GM12874 (cell line): ENCODE data around the gene ZNF184.

Source experiments
- TF ChIP-seq, protein P1 (sequence below): IDR thresholded peaks from 2 replicates; pipeline ENCODE4 v1.5.1; 2011; ENCODE audit warnings: low read depth, mild to moderate bottlenecking, control low read depth, low read length, moderate library complexity; ENCODE audit not compliant: insufficient read depth

The ZNF184 gene

GRCh38 chr6:27495386-27496135, 22.7 kb upstream of the ZNF184 start:
- TF ChIP-seq, protein P1, sequence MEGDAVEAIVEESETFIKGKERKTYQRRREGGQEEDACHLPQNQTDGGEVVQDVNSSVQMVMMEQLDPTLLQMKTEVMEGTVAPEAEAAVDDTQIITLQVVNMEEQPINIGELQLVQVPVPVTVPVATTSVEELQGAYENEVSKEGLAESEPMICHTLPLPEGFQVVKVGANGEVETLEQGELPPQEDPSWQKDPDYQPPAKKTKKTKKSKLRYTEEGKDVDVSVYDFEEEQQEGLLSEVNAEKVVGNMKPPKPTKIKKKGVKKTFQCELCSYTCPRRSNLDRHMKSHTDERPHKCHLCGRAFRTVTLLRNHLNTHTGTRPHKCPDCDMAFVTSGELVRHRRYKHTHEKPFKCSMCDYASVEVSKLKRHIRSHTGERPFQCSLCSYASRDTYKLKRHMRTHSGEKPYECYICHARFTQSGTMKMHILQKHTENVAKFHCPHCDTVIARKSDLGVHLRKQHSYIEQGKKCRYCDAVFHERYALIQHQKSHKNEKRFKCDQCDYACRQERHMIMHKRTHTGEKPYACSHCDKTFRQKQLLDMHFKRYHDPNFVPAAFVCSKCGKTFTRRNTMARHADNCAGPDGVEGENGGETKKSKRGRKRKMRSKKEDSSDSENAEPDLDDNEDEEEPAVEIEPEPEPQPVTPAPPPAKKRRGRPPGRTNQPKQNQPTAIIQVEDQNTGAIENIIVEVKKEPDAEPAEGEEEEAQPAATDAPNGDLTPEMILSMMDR = no peak

DNA sequence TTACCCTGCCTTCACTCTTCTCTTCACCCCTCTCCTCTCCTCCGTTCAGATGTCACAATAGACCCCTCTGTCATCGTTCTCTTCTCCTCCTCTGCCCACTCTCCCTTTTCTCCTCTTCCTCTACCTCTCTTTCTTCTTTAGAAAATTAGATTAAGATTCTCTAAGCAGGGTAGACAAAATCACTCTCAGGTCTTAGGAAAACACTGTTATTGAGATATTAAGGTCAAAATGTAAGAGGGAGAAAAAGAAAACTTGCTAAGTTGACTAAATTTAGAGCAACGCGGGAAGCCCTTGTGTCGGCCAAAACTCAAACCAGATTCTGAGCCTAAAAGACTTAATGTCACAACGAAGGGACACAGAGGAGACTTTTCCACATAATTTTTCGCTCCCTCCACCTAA, 22.1 kb upstream of the ZNF184 start:
- TF ChIP-seq, protein P1 = no peak

DNA sequence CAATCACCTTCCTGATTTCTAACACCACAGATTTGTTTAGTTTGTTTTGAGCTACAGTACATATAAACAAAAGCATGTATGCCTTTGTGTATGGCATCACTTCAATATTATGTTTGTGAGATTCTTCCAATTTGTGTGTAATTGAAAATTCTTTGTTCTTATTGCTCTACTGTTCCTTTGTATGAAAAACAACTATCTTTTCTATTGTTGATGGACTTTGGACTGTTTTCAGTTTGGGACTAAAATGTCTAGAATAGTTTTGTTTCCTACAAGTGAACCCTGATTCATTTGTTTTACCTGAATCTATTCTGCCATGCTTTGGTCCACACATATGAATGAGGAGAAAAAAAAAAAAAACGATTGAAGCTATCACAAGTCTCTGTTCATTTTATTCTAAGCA, 21.2 kb upstream of the ZNF184 start:
- TF ChIP-seq, protein P1 = no peak

DNA sequence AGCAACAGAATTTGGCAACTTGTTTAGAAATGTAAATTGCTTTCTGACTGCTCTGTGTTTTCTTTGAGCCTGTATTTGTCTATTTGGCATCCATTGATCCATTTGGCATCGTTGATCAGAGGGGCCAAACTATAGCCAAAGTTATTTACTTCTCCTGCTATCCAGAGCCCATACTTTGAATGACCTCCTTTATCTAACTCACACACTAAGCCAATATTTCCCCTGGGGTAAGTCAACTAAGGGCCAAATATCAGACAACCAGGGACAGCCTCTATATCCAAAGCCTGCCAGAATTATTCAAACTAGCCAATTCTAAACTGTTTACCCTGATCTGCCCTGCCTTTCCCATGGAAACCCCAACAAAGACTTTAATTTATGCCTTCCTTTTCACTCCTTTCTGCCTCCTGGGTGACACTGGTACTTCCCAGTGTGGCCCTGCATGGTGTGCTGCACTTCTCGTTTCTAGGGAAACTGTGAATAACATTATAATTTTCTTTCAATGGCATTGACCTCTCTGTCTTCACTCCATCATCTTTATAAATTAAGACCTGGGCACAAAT, 19.8 kb upstream of the ZNF184 start:
- TF ChIP-seq, protein P1 = no peak

DNA sequence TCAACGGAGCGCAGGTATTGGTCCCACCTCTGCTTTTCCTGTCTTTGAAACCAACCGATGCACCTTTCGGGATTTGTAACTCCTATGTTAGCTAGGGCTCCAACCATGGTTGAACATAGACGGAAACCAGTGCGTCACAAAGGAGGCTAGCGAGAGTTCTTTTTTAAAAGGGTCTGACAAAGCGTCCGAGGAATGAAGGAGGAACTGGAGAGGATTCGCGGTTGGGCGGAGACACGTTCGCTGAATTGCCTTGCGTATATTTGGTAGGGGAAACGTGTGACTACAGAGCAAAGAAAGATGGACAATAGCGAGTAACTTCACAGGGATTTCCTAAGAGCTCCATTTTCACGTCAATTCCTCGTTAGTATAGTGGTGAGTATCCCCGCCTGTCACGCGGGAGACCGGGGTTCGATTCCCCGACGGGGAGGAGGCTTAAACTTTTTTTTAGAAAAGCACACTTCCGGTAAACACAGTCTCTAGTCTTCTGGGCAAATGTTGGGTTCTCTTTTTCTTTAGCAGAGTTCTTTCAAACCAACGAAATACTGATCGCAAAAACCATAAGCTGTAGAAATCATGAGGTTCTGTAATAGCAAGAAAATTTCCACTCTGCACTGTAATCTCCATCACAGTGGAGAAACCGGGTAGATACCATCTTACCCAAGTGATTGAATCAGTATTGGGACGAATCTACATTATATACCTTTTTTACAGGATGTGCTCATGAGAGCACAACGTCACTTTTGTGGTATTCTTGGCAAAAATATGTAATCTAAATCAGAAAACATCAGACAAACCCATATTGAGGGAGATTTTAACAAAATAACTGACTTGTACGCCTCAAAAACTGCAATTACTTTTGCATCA, 6.6 kb upstream of the ZNF184 start:
- TF ChIP-seq, protein P1 = no peak

GRCh38 chr6:27478706-27479318, 5.9 kb upstream of the ZNF184 start:
- TF ChIP-seq, protein P1 = no peak
